Fibroblast of lung (primary cell): ENCODE measurements around the gene TLE1. TPM values are rescaled to one million over a fixed set of nuclear protein-coding genes. Genes with fewer than 3 reads are reported as not detected.
A peak's percentile ranks its signal among the peaks of the same experiment; 100 is the strongest.

Experiments
- DNase-seq, 2 donors: peaks; one replicate each; pipeline versions ENCODE4 v3.0.0 to v3.0.0-alpha.2; 2010; ENCODE audit warnings: low read depth in 2 of 2
- H2AFZ ChIP-seq: 2 replicates; pipeline ENCODE4 v1.5.1; 2012; ENCODE audit warnings: low read length, control low read depth, inconsistent platforms
- H3K27ac ChIP-seq: 2 replicates; pipeline ENCODE4 v1.5.1; 2011; ENCODE audit warnings: low read length, control low read depth; ENCODE audit not compliant: insufficient read depth
- H3K27me3 ChIP-seq: 2 replicates; pipeline ENCODE4 v1.5.1; 2011; ENCODE audit warnings: mild to moderate bottlenecking, low read length; ENCODE audit not compliant: control insufficient read depth, insufficient read depth
- H3K36me3 ChIP-seq: 2 replicates; pipeline ENCODE4 v1.5.1; 2011; ENCODE audit warnings: low read length; ENCODE audit not compliant: control insufficient read depth, insufficient read depth
- H3K4me1 ChIP-seq: 2 replicates; pipeline ENCODE4 v1.5.1; 2011; ENCODE audit warnings: low read length; ENCODE audit not compliant: control insufficient read depth, insufficient read depth; ENCODE audit errors: extremely low read depth
- H3K4me2 ChIP-seq: 2 replicates; pipeline ENCODE4 v1.5.1; 2011; ENCODE audit warnings: low read length, control low read depth; ENCODE audit not compliant: insufficient read depth; ENCODE audit errors: extremely low read depth
- H3K4me3 ChIP-seq, 4 experiments: fragments of 200-600 bp in 1 of 4; sonication (generic) in 1 of 4; replicated peaks in 1 of 4; 2 replicates each; pipeline ENCODE4 v1.5.1; 2011 to 2016; ENCODE audit warnings: low read length in 4 of 4, low read depth in 3 of 4, mild to moderate bottlenecking in 3 of 4, control low read depth in 2 of 4, inconsistent platforms in 1 of 4, mixed read lengths in 1 of 4; ENCODE audit not compliant: insufficient read depth in 1 of 4; ENCODE audit errors: control extremely low read depth in 1 of 4
- H3K79me2 ChIP-seq: 2 replicates; pipeline ENCODE4 v1.5.1; 2012; ENCODE audit warnings: mild to moderate bottlenecking, low read length, inconsistent platforms; ENCODE audit not compliant: control insufficient read depth, insufficient read depth
- H3K9ac ChIP-seq: 2 replicates; pipeline ENCODE4 v1.5.1; 2011; ENCODE audit warnings: mild to moderate bottlenecking, low read length, control low read depth; ENCODE audit not compliant: insufficient read depth
- H3K9me3 ChIP-seq: 2 replicates; pipeline ENCODE4 v1.5.1; 2012; ENCODE audit warnings: low read depth, low read length; ENCODE audit not compliant: control insufficient read depth, insufficient read depth
- H4K20me1 ChIP-seq: 2 replicates; pipeline ENCODE4 v1.5.1; 2011; ENCODE audit warnings: low read length; ENCODE audit not compliant: control insufficient read depth, insufficient read depth; ENCODE audit errors: extremely low read depth
- CTCF ChIP-seq, 2 donors: IDR thresholded peaks in 1 of 2; conservative IDR thresholded peaks in 1 of 2; 1 replicate in 1 of 2; 2 replicates in 1 of 2; pipeline ENCODE4 v1.5.1; 2011 to 2012; ENCODE audit warnings: low read length in 2 of 2, control low read depth in 1 of 2, inconsistent platforms in 1 of 2, low read depth in 1 of 2, mild to moderate bottlenecking in 1 of 2
- EZH2 ChIP-seq: IDR thresholded peaks from 2 replicates; pipeline ENCODE4 v1.5.1; 2012; ENCODE audit warnings: low read length, control low read depth, mild to moderate bottlenecking; ENCODE audit errors: missing control alignments
- polyA plus RNA-seq, 2 donors: library from polyadenylated mRNA; depleted of rRNA in 1 of 2; stranded (reverse) in 1 of 2; unstranded in 1 of 2; fragments of >200 nt; gene quantifications; 2 replicates each; pipeline ENCODE4 v1.2.1, GENCODE V29; 2011 to 2012; ENCODE audit warnings: missing spikeins in 1 of 2
- total RNA-seq: library from RNA; depleted of rRNA; stranded (reverse); fragments of >200 nt; gene quantifications from 2 replicates; pipeline ENCODE4 v1.2.1, GENCODE V29; 2014

Gene TLE1
- total and polyA plus RNA-seq, 2 donors (not counting 1 experiment from before 2014, with no cell fraction given), result 29.3 to 29.7 TPM

- no peaks in the 10 kb centered on the region for H3K9me3 ChIP-seq
- TF ChIP-seq CTCF (conservative IDR thresholded peaks at IDR 0.05 in 1 of 2, IDR thresholded peaks at IDR 0.05 in 1 of 2; ENCODE audit: low read depth in 1 of 2, low read length in 2 of 2), result no peak
- no peak for TF ChIP-seq EZH2
- no peaks in the 10 kb centered on the region for H3K27me3 ChIP-seq
- no peak overlapping the region for H3K9ac ChIP-seq
- H3K4me2 ChIP-seq, result no peak overlapping the region
- no peaks in the 10 kb centered on the region for H3K79me2 ChIP-seq
- no peaks in the 10 kb centered on the region for H4K20me1 ChIP-seq
- no peak overlapping the region for H2AFZ ChIP-seq
- DNase-seq, result peak; percentile 40 to 87
- no peaks in the 10 kb centered on the region for H3K4me1 ChIP-seq
- H3K4me3 ChIP-seq, result no peak overlapping the region
- no peak overlapping the region for H3K27ac ChIP-seq
- H3K36me3 ChIP-seq, result peaks cover 3% of the 10 kb centered on the region
Measured at GRCh38 chr9:81578606-81579005, 110.7 kb downstream of the TLE1 start.

- TF ChIP-seq EZH2 (no peak), CTCF (conservative IDR thresholded peaks at IDR 0.05 in 1 of 2, IDR thresholded peaks at IDR 0.05 in 1 of 2; ENCODE audit: low read depth in 1 of 2, low read length in 2 of 2) (no peak)
- no peaks in the 10 kb centered on the region for H4K20me1 ChIP-seq
- no peak overlapping the region for H2AFZ ChIP-seq
- no peak overlapping the region for H3K4me3 ChIP-seq
- DNase-seq, result peak; percentile 48 to 66
- H3K36me3 ChIP-seq, result no peaks in the 10 kb centered on the region
- H3K4me1 ChIP-seq, result no peaks in the 10 kb centered on the region
- H3K27me3 ChIP-seq, result no peaks in the 10 kb centered on the region
- no peak overlapping the region for H3K4me2 ChIP-seq
- H3K27ac ChIP-seq, result no peak overlapping the region
- H3K79me2 ChIP-seq, result no peaks in the 10 kb centered on the region
- H3K9ac ChIP-seq, result no peak overlapping the region
- no peaks in the 10 kb centered on the region for H3K9me3 ChIP-seq
Measured at GRCh38 chr9:81575956-81576355, 113.4 kb downstream of the TLE1 start.

- Histone ChIP-seq H2AFZ (no peak overlapping the region), H3K27me3 (no peaks in the 10 kb centered on the region), H3K36me3 (no peaks in the 10 kb centered on the region), H3K27ac (no peak overlapping the region), H3K4me3 (no peak overlapping the region), H3K79me2 (no peaks in the 10 kb centered on the region), H3K4me1 (no peaks in the 10 kb centered on the region), H3K9ac (no peak overlapping the region), H4K20me1 (no peaks in the 10 kb centered on the region), H3K4me2 (no peak overlapping the region), H3K9me3 (no peaks in the 10 kb centered on the region)
- TF ChIP-seq EZH2, result no peak
- no peak for TF ChIP-seq CTCF (conservative IDR thresholded peaks at IDR 0.05 in 1 of 2, IDR thresholded peaks at IDR 0.05 in 1 of 2; ENCODE audit: low read depth in 1 of 2, low read length in 2 of 2)
- peak; percentile 24 to 90 for DNase-seq
Measured at GRCh38 chr9:81574405-81574804, 114.9 kb downstream of the TLE1 start.
